HepG2 (cell line): ENCODE measurements around the gene CEP170. TPM values are rescaled to one million over a fixed set of nuclear protein-coding genes. Genes with fewer than 3 reads are reported as not detected.

Experiments used
- ATAC-seq: fragments of 200-7000 bp; cut with Tn5 transposase; 3 replicates; pipeline ENCODE4 v1.9.1; 2020; ENCODE audit warnings: mild to moderate bottlenecking, moderate library complexity
- BruUV-seq: library from RNA; stranded (reverse); fragments of 400-500 nt; replicated peaks from 2 replicates; lab custom pipeline; 2021; lab: Mats Ljungman, UMichigan
- CTCF ChIA-PET: fragments of 300-600 bp; formaldehyde crosslinking; extraction: SDS; loops from one replicate; lab custom pipeline; 2021; ENCODE audit warnings: low total read pairs, inconsistent platforms, low intra/inter-chr PET ratio; lab: Yijun Ruan, JAX
- POLR2A ChIA-PET: fragments of 350-600 bp; sonication (Branson Sonifier 250); formaldehyde crosslinking; loops from one replicate; lab custom pipeline; 2020; ENCODE audit warnings: antibody characterized with exemption, inconsistent platforms; lab: Yijun Ruan, JAX
- DNase-seq: peaks from one replicate; pipeline ENCODE4 v3.0.0-alpha.2; 2015; ENCODE audit warnings: low spot score
- FAIRE-seq: peaks from 3 replicates; lab custom pipeline; 2011; peaks lifted over from hg19 to GRCh38; lab: Jason Lieb, UNC
- H2AFZ ChIP-seq: one replicate; pipeline ENCODE4 v1.6.1; 2011; ENCODE audit warnings: low read length, inconsistent platforms
- H3K27ac ChIP-seq: fragments of 300-600 bp; 3 replicates; pipeline ENCODE4 v1.8.0; 2011; ENCODE audit warnings: mixed run types, mild to moderate bottlenecking, mixed read lengths, low read length, inconsistent platforms; ENCODE audit not compliant: insufficient read depth; ENCODE audit errors: extremely low read length
- H3K27me3 ChIP-seq, 2 experiments: fragments of 200-600 bp in 1 of 2; 2 replicates in 1 of 2; 3 replicates in 1 of 2; pipeline versions ENCODE4 v1.6.0 to v1.8.0; 2011; ENCODE audit warnings: low read length in 2 of 2, mild to moderate bottlenecking in 2 of 2, moderate library complexity in 2 of 2, inconsistent platforms in 1 of 2; ENCODE audit not compliant: insufficient read depth in 2 of 2, control insufficient read depth in 1 of 2
- H3K36me3 ChIP-seq, 2 experiments: fragments of 200-600 bp in 1 of 2; replicated peaks in 1 of 2; 2 replicates in 1 of 2; 3 replicates in 1 of 2; pipeline versions ENCODE4 v1.5.1 to v1.8.0; 2011; ENCODE audit warnings: low read length in 2 of 2, inconsistent platforms in 1 of 2; ENCODE audit not compliant: insufficient read depth in 2 of 2, control insufficient read depth in 1 of 2
- H3K4me1 ChIP-seq: 2 replicates; pipeline ENCODE4 v1.5.1; 2012; ENCODE audit warnings: low read length, inconsistent platforms; ENCODE audit not compliant: insufficient read depth
- H3K4me2 ChIP-seq: 2 replicates; pipeline ENCODE4 v1.6.0; 2011; ENCODE audit warnings: low read depth, low read length, inconsistent platforms
- H3K4me3 ChIP-seq, 3 experiments: fragments of 200-600 bp in 1 of 3; sonication (generic), shearing (Covaris generic) in 1 of 3; replicated peaks in 1 of 3; 2 replicates each; pipeline ENCODE4 v1.5.1; 2011 to 2016; ENCODE audit warnings: low read length in 3 of 3, inconsistent platforms in 2 of 3, low read depth in 2 of 3, mild to moderate bottlenecking in 2 of 3, control low read depth in 1 of 3, mixed read lengths in 1 of 3; ENCODE audit not compliant: insufficient read depth in 1 of 3
- H3K79me2 ChIP-seq: one replicate; pipeline ENCODE4 v1.6.1; 2011; ENCODE audit warnings: low read length, inconsistent platforms; ENCODE audit not compliant: insufficient read depth
- H3K9ac ChIP-seq: 2 replicates; pipeline ENCODE4 v1.6.0; 2011; ENCODE audit warnings: mild to moderate bottlenecking, low read depth, low read length, inconsistent platforms; ENCODE audit not compliant: insufficient read depth
- H3K9me3 ChIP-seq: 2 replicates; pipeline ENCODE4 v1.5.1; 2012; ENCODE audit warnings: mild to moderate bottlenecking, low read length
- H4K20me1 ChIP-seq: 2 replicates; pipeline ENCODE4 v1.6.0; 2011; ENCODE audit warnings: inconsistent platforms, mild to moderate bottlenecking, low read length, moderate library complexity; ENCODE audit not compliant: insufficient read depth
- CSRNP1 ChIP-seq: sonication (generic); formaldehyde crosslinking; IDR thresholded peaks from 2 replicates; pipeline ENCODE4 v1.8.1; 2023; ENCODE audit warnings: mild to moderate bottlenecking, missing genetic modification reagents
- GLMP ChIP-seq: sonication (generic); formaldehyde crosslinking; IDR thresholded peaks from 2 replicates; pipeline ENCODE4 v1.9.0; 2021; ENCODE audit warnings: missing genetic modification reagents, mild to moderate bottlenecking, borderline replicate concordance
- RELA ChIP-seq: sonication (generic); formaldehyde crosslinking; IDR thresholded peaks from 2 replicates; pipeline ENCODE4 v1.4.0; 2020; ENCODE audit warnings: missing genetic modification reagents
- SUZ12 ChIP-seq: fragments of 150-350 bp; IDR thresholded peaks from 2 replicates; pipeline ENCODE4 v1.6.1; 2014; ENCODE audit warnings: low read depth, low read length
- ZNF317 ChIP-seq: sonication (generic); formaldehyde crosslinking; IDR thresholded peaks from 2 replicates; pipeline ENCODE4 v1.5.0; 2020; ENCODE audit warnings: mild to moderate bottlenecking, missing genetic modification reagents
- ZNF670 ChIP-seq: sonication (generic); formaldehyde crosslinking; IDR thresholded peaks from 2 replicates; pipeline ENCODE4 v1.8.0; 2022; ENCODE audit warnings: mild to moderate bottlenecking, missing genetic modification reagents, borderline replicate concordance
- ZNF75D ChIP-seq: sonication (generic); formaldehyde crosslinking; IDR thresholded peaks from 2 replicates; pipeline ENCODE4 v1.8.1; 2023; ENCODE audit warnings: missing genetic modification reagents, mild to moderate bottlenecking, borderline replicate concordance
- WGBS: methylation state at CpG from one replicate; pipeline ENCODE4 v1.1.6; 2017; ENCODE audit warnings: low lambda C conversion rate; 5-methylcytosine and 5-hydroxymethylcytosine counted together
- in situ Hi-C: cut with HindIII; loops from 2 replicates; pipeline ENCODE4 v1.10.0; 2017; ENCODE audit warnings: low pct_unique_long_range_greater_than_20kb; ENCODE audit not compliant: extremely low pct_ligation_motif_present
- intact Hi-C: fragments of 100-400 bp; cut with micrococcal nuclease; formaldehyde crosslinking; loops from one replicate; pipeline ENCODE4 v1.10.0; 2022; ENCODE audit not compliant: unreplicated experiment
- polyA plus RNA-seq, 8 experiments: library from polyadenylated mRNA; depleted of rRNA in 3 of 8; stranded (reverse) in 7 of 8; unstranded in 1 of 8; fragments of >200 nt; fragmentation: Illumina TruSeq in 4 of 8; extraction: Trizol in 4 of 8; gene quantifications; 2 replicates each; pipeline versions ENCODE4 v1.2.1 to v1.2.3, GENCODE V29; 2011 to 2016; ENCODE audit warnings: low read depth in 4 of 8, missing spikeins in 1 of 8, mixed read lengths in 1 of 8; ENCODE audit not compliant: insufficient read depth in 1 of 8
- total RNA-seq, 5 experiments: library from RNA; depleted of rRNA; stranded (reverse); fragments of >200 nt; fragmentation: Illumina TruSeq; extraction: Trizol; gene quantifications; 2 replicates each; pipeline ENCODE4 v1.2.3, GENCODE V29; 2016; ENCODE audit warnings: low read depth in 1 of 5

Gene CEP170
- total and polyA plus RNA-seq, 2 of the 13 experiments (the other 11 are each of a cell fraction or from before 2014, with no cell fraction given) = 23.0 to 28.6 TPM

GRCh38 chr1:243287123-243287460, 32.0 kb upstream of the CEP170 start:
- POLR2A ChIA-PET = no interaction called here
- BruUV-seq = no TSS peak
- H3K79me2 ChIP-seq = no peaks in the 10 kb centered on the region
- H2AFZ ChIP-seq = no peak overlapping the region
- ATAC-seq (no peak), FAIRE-seq (no peak), DNase-seq (no peak)
- 61% methylated on average over 2 of the region's 2 CpGs for WGBS
- H3K4me2 ChIP-seq = no peak overlapping the region
- intact Hi-C loops (no loop called here), in situ Hi-C loops (no loop called here)
- H3K4me3 ChIP-seq = no peak overlapping the region
- CTCF ChIA-PET = no interaction called here
- no peaks in the 10 kb centered on the region for H4K20me1 ChIP-seq
- H3K4me1 ChIP-seq = no peaks in the 10 kb centered on the region
- H3K27ac ChIP-seq = no peak overlapping the region
- H3K9me3 ChIP-seq = no peaks in the 10 kb centered on the region
- H3K9ac ChIP-seq = no peak overlapping the region
- TF ChIP-seq CSRNP1 (no peak), ZNF670 (CRISPR knock-in tag) (no peak), GLMP (CRISPR knock-in tag) (no peak), SUZ12 (no peak), RELA (no peak), ZNF317 (CRISPR knock-in tag) (no peak), ZNF75D (no peak)
- H3K36me3 ChIP-seq = no peaks in the 10 kb centered on the region; a peak in 1 of 5 replicates
- H3K27me3 ChIP-seq = no peaks in the 10 kb centered on the region
